Thyroid gland (tissue), 4 donors: ENCODE data around the gene TMA7B.

ENCODE experiments used
- POLR2A ChIP-seq, 2 donors: fragments of 450-650 bp; IDR thresholded peaks; one replicate each; pipeline ENCODE4 v1.6.1; 2017; ENCODE audit warnings: antibody characterized with exemption in 2 of 2, mild to moderate bottlenecking in 2 of 2, moderate library complexity in 1 of 2
- TF ChIP-seq, protein P1 (sequence below), 6 experiments: fragments of 200-600 bp in 3 of 6; fragments of 450-650 bp in 3 of 6; sonication (generic) in 3 of 6; IDR thresholded peaks; one replicate each; pipeline ENCODE4 v1.5.1; 2016 to 2019; ENCODE audit warnings: antibody characterized with exemption in 6 of 6, mild to moderate bottlenecking in 2 of 6, inconsistent platforms in 1 of 6, moderate library complexity in 1 of 6

DNA sequence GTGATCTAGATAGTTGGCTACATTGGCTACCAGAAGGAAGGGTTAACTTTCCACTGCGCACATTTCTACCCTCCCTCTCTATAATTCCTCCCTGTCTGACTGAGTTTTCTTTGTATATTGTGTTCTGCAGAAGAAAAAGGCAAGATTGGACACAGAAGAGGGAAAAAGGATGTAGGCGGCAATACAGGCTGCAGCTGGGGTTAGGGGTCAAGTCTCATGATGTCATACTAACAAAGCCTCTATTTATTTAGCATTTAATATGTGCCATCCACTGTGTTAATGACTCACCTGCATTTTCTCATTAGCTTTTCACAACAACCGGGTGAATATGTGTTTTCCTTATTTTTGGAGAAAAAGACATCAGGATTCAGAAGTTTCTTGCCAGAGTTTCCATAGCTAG is 36.5 kb downstream of the TMA7B start:
- TF ChIP-seq, protein P1, sequence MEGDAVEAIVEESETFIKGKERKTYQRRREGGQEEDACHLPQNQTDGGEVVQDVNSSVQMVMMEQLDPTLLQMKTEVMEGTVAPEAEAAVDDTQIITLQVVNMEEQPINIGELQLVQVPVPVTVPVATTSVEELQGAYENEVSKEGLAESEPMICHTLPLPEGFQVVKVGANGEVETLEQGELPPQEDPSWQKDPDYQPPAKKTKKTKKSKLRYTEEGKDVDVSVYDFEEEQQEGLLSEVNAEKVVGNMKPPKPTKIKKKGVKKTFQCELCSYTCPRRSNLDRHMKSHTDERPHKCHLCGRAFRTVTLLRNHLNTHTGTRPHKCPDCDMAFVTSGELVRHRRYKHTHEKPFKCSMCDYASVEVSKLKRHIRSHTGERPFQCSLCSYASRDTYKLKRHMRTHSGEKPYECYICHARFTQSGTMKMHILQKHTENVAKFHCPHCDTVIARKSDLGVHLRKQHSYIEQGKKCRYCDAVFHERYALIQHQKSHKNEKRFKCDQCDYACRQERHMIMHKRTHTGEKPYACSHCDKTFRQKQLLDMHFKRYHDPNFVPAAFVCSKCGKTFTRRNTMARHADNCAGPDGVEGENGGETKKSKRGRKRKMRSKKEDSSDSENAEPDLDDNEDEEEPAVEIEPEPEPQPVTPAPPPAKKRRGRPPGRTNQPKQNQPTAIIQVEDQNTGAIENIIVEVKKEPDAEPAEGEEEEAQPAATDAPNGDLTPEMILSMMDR (IDR thresholded peaks at IDR 0.05), result no peak
- TF ChIP-seq POLR2A (IDR thresholded peaks at IDR 0.05), result no peak
